ENCODE measurements around the gene ADAT1. TPM values are rescaled to one million over a fixed set of nuclear protein-coding genes. Genes with fewer than 3 reads are reported as not detected.

The ADAT1 gene, protein sequence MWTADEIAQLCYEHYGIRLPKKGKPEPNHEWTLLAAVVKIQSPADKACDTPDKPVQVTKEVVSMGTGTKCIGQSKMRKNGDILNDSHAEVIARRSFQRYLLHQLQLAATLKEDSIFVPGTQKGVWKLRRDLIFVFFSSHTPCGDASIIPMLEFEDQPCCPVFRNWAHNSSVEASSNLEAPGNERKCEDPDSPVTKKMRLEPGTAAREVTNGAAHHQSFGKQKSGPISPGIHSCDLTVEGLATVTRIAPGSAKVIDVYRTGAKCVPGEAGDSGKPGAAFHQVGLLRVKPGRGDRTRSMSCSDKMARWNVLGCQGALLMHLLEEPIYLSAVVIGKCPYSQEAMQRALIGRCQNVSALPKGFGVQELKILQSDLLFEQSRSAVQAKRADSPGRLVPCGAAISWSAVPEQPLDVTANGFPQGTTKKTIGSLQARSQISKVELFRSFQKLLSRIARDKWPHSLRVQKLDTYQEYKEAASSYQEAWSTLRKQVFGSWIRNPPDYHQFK
- 44.0 and 47.8 TPM in 2 replicates for total RNA-seq

DNA sequence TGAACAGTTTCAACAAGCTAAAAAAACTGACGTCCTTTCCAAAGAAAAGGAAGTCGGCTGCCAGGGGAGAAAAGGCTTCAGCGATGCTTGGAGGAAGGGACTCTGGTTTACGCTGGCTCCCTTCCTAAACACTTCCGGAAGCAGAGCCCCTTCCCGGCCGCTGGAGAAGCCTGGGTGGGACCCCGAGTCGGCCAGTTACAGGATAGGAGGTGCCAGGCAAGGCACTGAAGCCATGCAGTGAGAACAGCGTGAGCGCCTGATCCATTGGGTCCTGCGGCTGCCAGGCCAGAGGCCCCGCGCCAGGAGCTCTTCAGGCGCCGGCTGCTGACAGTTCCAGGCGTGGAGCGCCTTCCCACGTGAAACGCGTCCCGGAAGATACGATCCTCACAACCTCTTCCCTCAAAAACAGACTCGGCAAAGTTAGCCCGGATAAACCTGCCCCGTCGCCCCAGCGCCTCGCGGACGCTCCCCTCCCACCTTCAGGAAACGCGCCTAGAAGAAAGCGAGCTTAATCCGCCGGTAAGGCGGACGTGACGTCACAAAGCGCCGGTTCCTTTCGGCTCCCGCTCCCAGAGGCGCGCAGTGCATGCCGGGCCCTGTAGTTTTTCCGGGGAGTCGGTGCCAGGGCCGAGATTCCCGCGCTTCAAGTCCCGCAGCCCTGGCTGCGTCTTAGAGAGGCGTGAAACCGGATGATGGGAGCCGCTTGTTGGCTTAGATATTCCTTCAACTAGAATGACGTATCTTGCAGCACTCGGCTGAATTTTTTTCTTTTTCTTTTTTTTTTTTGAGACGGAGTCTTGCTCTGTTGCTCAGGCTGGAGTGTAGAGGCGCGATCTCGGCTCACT lies at the start of gene ADAT1:
ADAT1 (minus strand) TSS at position 521 of the 845 bp plus-strand sequence. CDS start 2,482 bp downstream, outside the sequence.

GRCh38 chr16:75647492-75648264 lies 24.6 kb upstream of the ADAT1 start, which contains the start of the genes KARS1 and TERF2IP:
Gene KARS1, minus strand, starts transcription at chr16:75647665. Its CDS starts 26 bp downstream, at chr16:75647639.
Gene TERF2IP, plus strand, starts transcription at chr16:75647773. Its CDS starts 110 bp downstream, at chr16:75647883.

GRCh38 chr16:75566040-75566757 lies 56.9 kb downstream of the ADAT1 start, which contains the start of gene GABARAPL2:
Gene GABARAPL2, plus strand, starts transcription at chr16:75566379. Its CDS starts 108 bp downstream, at chr16:75566487.

GRCh38 chr16:75555707-75556430 lies 67.2 kb downstream of the ADAT1 start, which contains the start of gene TMEM231:
Gene TMEM231, minus strand, starts transcription at chr16:75556252. Its CDS starts 43 bp downstream, at chr16:75556209.

Other genes starting within 250 kb of the ADAT1 start
- 45.3 and 47.1 TPM in 2 replicates for gene CFDP1, start 189.8 kb downstream of the ADAT1 start, total RNA-seq
- 10.7 and 15.2 TPM in 2 replicates for gene TMEM170A, start 158.6 kb downstream of the ADAT1 start, total RNA-seq
- gene CHST6, start 127.8 kb downstream of the ADAT1 start, total RNA-seq, result 0.65 and 0.78 TPM in 2 replicates
- gene CHST5, start 87.2 kb downstream of the ADAT1 start, total RNA-seq, result 0.13 and 0.22 TPM in 2 replicates
- 13.2 and 13.7 TPM in 2 replicates for gene TMEM231, start 67.0 kb downstream of the ADAT1 start, total RNA-seq
- gene GABARAPL2, start 56.9 kb downstream of the ADAT1 start, total RNA-seq, result 43.4 and 49.8 TPM in 2 replicates
- 139 and 154 TPM in 2 replicates for gene KARS1, start 24.4 kb upstream of the ADAT1 start, total RNA-seq
- gene TERF2IP, start 24.5 kb upstream of the ADAT1 start, total RNA-seq, result 40.5 and 47.2 TPM in 2 replicates
- not detected in 2 replicates for gene CPHXL2, start 53.7 kb upstream of the ADAT1 start, total RNA-seq
- gene DUXB, start 78.2 kb upstream of the ADAT1 start, total RNA-seq, result not detected in 2 replicates
- not detected in 2 replicates for gene CPHXL, start 103.2 kb upstream of the ADAT1 start, total RNA-seq